CD4-positive, alpha-beta T cell treated with Interleukin-15 for 4 hours (primary cell): ENCODE measurements around the gene RPL37A.
"Not testable (repeated sequence)": the region's sequence is repeated elsewhere in the genome, so short reads cannot be mapped to it uniquely, and the experiment has no call there.

ENCODE experiments used
- DNase-seq: peaks from one replicate; pipeline ENCODE4 v3.0.0-alpha.2; 2020; ENCODE audit warnings: low spot score

Gene RPL37A

GRCh38 chr2:216517447-216518225 lies 19.0 kb downstream of the RPL37A start:
- DNase-seq: no peak

GRCh38 chr2:216518566-216519119 lies 20.0 kb downstream of the RPL37A start:
- DNase-seq: not testable (repeated sequence)

- DNase-seq: peak; percentile 51
Measured at GRCh38 chr2:216519154-216519762, 20.6 kb downstream of the RPL37A start.

- DNase-seq: no peak
Measured at GRCh38 chr2:216520112-216520511, 21.5 kb downstream of the RPL37A start.

GRCh38 chr2:216522892-216523502 lies 24.4 kb downstream of the RPL37A start:
- DNase-seq: no peak

- no peak for DNase-seq
Measured at GRCh38 chr2:216525972-216526371, 27.3 kb downstream of the RPL37A start.

- DNase-seq: no peak
Measured at GRCh38 chr2:216526939-216527338, 28.3 kb downstream of the RPL37A start.

GRCh38 chr2:216527600-216527999 lies 29.0 kb downstream of the RPL37A start:
- no peak for DNase-seq

GRCh38 chr2:216532562-216532961 lies 33.9 kb downstream of the RPL37A start:
- no peak for DNase-seq

- no peak for DNase-seq
Measured at GRCh38 chr2:216533609-216534008, 35.0 kb downstream of the RPL37A start.

- DNase-seq: no peak
Measured at GRCh38 chr2:216534809-216535208, 36.2 kb downstream of the RPL37A start.

- DNase-seq: no peak
Measured at GRCh38 chr2:216535454-216535995, 36.9 kb downstream of the RPL37A start.

GRCh38 chr2:216536734-216537210 lies 38.1 kb downstream of the RPL37A start:
- no peak for DNase-seq

GRCh38 chr2:216537366-216537765 lies 38.7 kb downstream of the RPL37A start:
- DNase-seq: no peak

- no peak for DNase-seq
Measured at GRCh38 chr2:216538538-216538937, 39.9 kb downstream of the RPL37A start.

- DNase-seq: no peak
Measured at GRCh38 chr2:216539120-216539519, 40.5 kb downstream of the RPL37A start.

- no peak for DNase-seq
Measured at GRCh38 chr2:216539791-216540241, 41.2 kb downstream of the RPL37A start.

GRCh38 chr2:216540920-216541319 lies 42.3 kb downstream of the RPL37A start:
- no peak for DNase-seq

GRCh38 chr2:216541505-216541904 lies 42.9 kb downstream of the RPL37A start:
- no peak for DNase-seq

- no peak for DNase-seq
Measured at GRCh38 chr2:216545359-216545758, 46.7 kb downstream of the RPL37A start.

GRCh38 chr2:216546241-216546640 lies 47.6 kb downstream of the RPL37A start:
- DNase-seq: no peak

GRCh38 chr2:216546641-216547403 lies 48.2 kb downstream of the RPL37A start:
- DNase-seq: no peak
